Caco-2 (cell line): Measurements from ENCODE around the gene TMEM86A. TPM values are rescaled to one million over a fixed set of nuclear protein-coding genes. Genes with fewer than 3 reads are reported as not detected.

Experiments
- BruUV-seq: library from RNA; stranded (reverse); fragments of 400-500 nt; replicated peaks from 2 replicates; lab custom pipeline; 2021; lab: Mats Ljungman, UMichigan
- CTCF ChIA-PET: fragments of 300-600 bp; sonication (Branson Sonifier 250); formaldehyde crosslinking; loops from one replicate; lab custom pipeline; 2022; ENCODE audit warnings: antibody characterized with exemption; lab: Charles Lee
- POLR2A ChIA-PET: fragments of 300-600 bp; sonication (Branson Sonifier 250); formaldehyde crosslinking; loops from one replicate; lab custom pipeline; 2022; ENCODE audit warnings: antibody characterized with exemption; lab: Charles Lee
- DNase-seq, 2 experiments: peaks; one replicate each; pipeline versions ENCODE4 v3.0.0 to v3.0.0-alpha.2; 2020 to 2022
- H3K27me3 ChIP-seq: replicated peaks from 2 replicates; pipeline ENCODE4 v1.6.0; 2011; ENCODE audit warnings: low read length; ENCODE audit not compliant: control insufficient read depth, insufficient read depth
- H3K36me3 ChIP-seq: 2 replicates; pipeline ENCODE4 v1.5.1; 2011; ENCODE audit warnings: low read length; ENCODE audit not compliant: control insufficient read depth, insufficient read depth
- H3K4me1 ChIP-seq: fragments of 250-450 bp; sonication (Bioruptor Pico); 2 replicates; pipeline ENCODE4 v1.5.1; 2020; ENCODE audit warnings: mild to moderate bottlenecking
- H3K4me3 ChIP-seq: 2 replicates; pipeline ENCODE4 v1.5.1; 2011; ENCODE audit warnings: low read depth, mild to moderate bottlenecking, control low read depth, low read length
- H3K9me3 ChIP-seq: fragments of 250-450 bp; sonication (Bioruptor Pico); 2 replicates; pipeline ENCODE4 v1.5.1; 2020; ENCODE audit warnings: mild to moderate bottlenecking, moderate library complexity
- H3K27ac Mint-ChIP-seq: one replicate; pipeline ENCODE4 v1.8.0; 2022; ENCODE audit warnings: mixed read lengths; ENCODE audit not compliant: unreplicated experiment
- H3K27me3 Mint-ChIP-seq: one replicate; pipeline ENCODE4 v1.8.0; 2022; ENCODE audit warnings: mixed read lengths; ENCODE audit not compliant: insufficient read depth, unreplicated experiment
- H3K36me3 Mint-ChIP-seq: one replicate; pipeline ENCODE4 v1.8.0; 2022; ENCODE audit warnings: mild to moderate bottlenecking, mixed read lengths; ENCODE audit not compliant: insufficient read depth, unreplicated experiment
- H3K4me1 Mint-ChIP-seq: one replicate; pipeline ENCODE4 v1.8.0; 2022; ENCODE audit warnings: low read depth, mixed read lengths; ENCODE audit not compliant: unreplicated experiment
- H3K4me3 Mint-ChIP-seq: one replicate; pipeline ENCODE4 v1.8.0; 2022; ENCODE audit warnings: mild to moderate bottlenecking, moderate library complexity, mixed read lengths; ENCODE audit not compliant: unreplicated experiment
- H3K9me3 Mint-ChIP-seq: one replicate; pipeline ENCODE4 v1.8.0; 2022; ENCODE audit warnings: mixed read lengths; ENCODE audit not compliant: unreplicated experiment
- CTCF ChIP-seq, 2 experiments: fragments of 200-600 bp in 1 of 2; IDR thresholded peaks; 1 replicate in 1 of 2; 2 replicates in 1 of 2; pipeline versions ENCODE4 v1.5.1 to v1.8.0; 2011 to 2022; ENCODE audit warnings: antibody characterized with exemption in 1 of 2, control low read depth in 1 of 2, inconsistent platforms in 1 of 2, low read depth in 1 of 2, low read length in 1 of 2, mild to moderate bottlenecking in 1 of 2, moderate library complexity in 1 of 2; ENCODE audit not compliant: insufficient read depth in 1 of 2, severe bottlenecking in 1 of 2, unreplicated experiment in 1 of 2
- intact Hi-C: fragments of 100-400 bp; cut with micrococcal nuclease; formaldehyde crosslinking; loops from one replicate; pipeline ENCODE4 v1.10.0; 2022; ENCODE audit not compliant: unreplicated experiment
- total RNA-seq: library from RNA; stranded (reverse); gene quantifications from 2 replicates; pipeline ENCODE4 v1.2.3, GENCODE V29; 2022

The TMEM86A gene
- total RNA-seq, 1 experiment from 2014 or later: 0.25 TPM

GRCh38 chr11:18728658-18729057, 30.1 kb downstream of the TMEM86A start:
- Histone ChIP-seq H3K9me3 (no peaks in the 10 kb centered on the region), H3K4me3 (no peak overlapping the region), H3K27me3 (no peaks in the 10 kb centered on the region), H3K4me1 (no peaks in the 10 kb centered on the region), H3K36me3 (no peaks in the 10 kb centered on the region)
- Mint-ChIP-seq H3K27ac (no peak overlapping the region), H3K4me3 (no peak overlapping the region), H3K27me3 (peaks cover 7% of the 10 kb centered on the region), H3K36me3 (no peaks in the 10 kb centered on the region), H3K4me1 (peaks cover 7% of the 10 kb centered on the region), H3K9me3 (no peaks in the 10 kb centered on the region)
- no TSS peak for BruUV-seq
- no peak for TF ChIP-seq CTCF (IDR thresholded peaks at IDR 0.05; ENCODE audit: insufficient read depth in 1 of 2, low read depth in 1 of 2, low read length in 1 of 2, severe bottlenecking in 1 of 2, unreplicated experiment in 1 of 2)
- POLR2A ChIA-PET: no interaction called here
- CTCF ChIA-PET: interaction anchor here (1.4 to 2.1 kb wide), 3 partner anchors 9 to 188 kb away, joined by 4 to 8 read pairs (median 5); no protein-coding TSS in a partner anchor
- intact Hi-C loops: no loop called here
- DNase-seq: no peak

- intact Hi-C loops: no loop called here
- no TSS peak for BruUV-seq
- H3K27me3 Mint-ChIP-seq: peaks cover 7% of the 10 kb centered on the region
- Histone ChIP-seq H3K4me1 (0 out of 2 replicates have a peak, but pooled peaks cover 3% of the 10 kb centered on the region), H3K9me3 (no peaks in the 10 kb centered on the region), H3K27me3 (no peaks in the 10 kb centered on the region), H3K36me3 (no peaks in the 10 kb centered on the region), H3K4me3 (no peak overlapping the region)
- CTCF ChIA-PET: interaction anchor here (0.6 kb wide), 1 partner anchor 1255 kb away, joined by 3 read pairs; no protein-coding TSS in a partner anchor
- H3K36me3 Mint-ChIP-seq: no peaks in the 10 kb centered on the region
- no peak for DNase-seq
- H3K9me3 Mint-ChIP-seq: no peaks in the 10 kb centered on the region
- H3K4me1 Mint-ChIP-seq: peaks cover 12% of the 10 kb centered on the region
- POLR2A ChIA-PET: no interaction called here
- no peak overlapping the region for H3K4me3 Mint-ChIP-seq
- TF ChIP-seq CTCF (IDR thresholded peaks at IDR 0.05; ENCODE audit: insufficient read depth in 1 of 2, low read depth in 1 of 2, low read length in 1 of 2, severe bottlenecking in 1 of 2, unreplicated experiment in 1 of 2): no peak
- no peak overlapping the region for H3K27ac Mint-ChIP-seq
Measured at GRCh38 chr11:18729426-18729825, 30.8 kb downstream of the TMEM86A start.

GRCh38 chr11:18730020-18730419, 31.4 kb downstream of the TMEM86A start:
- H3K27me3 Mint-ChIP-seq: peaks cover 7% of the 10 kb centered on the region
- Histone ChIP-seq H3K36me3 (no peaks in the 10 kb centered on the region), H3K4me1 (0 out of 2 replicates have a peak, but pooled peaks cover 8% of the 10 kb centered on the region), H3K4me3 (no peak overlapping the region), H3K9me3 (no peaks in the 10 kb centered on the region), H3K27me3 (no peaks in the 10 kb centered on the region)
- CTCF ChIA-PET: interaction anchor here (0.6 kb wide), 1 partner anchor 1255 kb away, joined by 3 read pairs; no protein-coding TSS in a partner anchor
- H3K4me3 Mint-ChIP-seq: no peak overlapping the region
- no peak for TF ChIP-seq CTCF (IDR thresholded peaks at IDR 0.05; ENCODE audit: insufficient read depth in 1 of 2, low read depth in 1 of 2, low read length in 1 of 2, severe bottlenecking in 1 of 2, unreplicated experiment in 1 of 2)
- no peaks in the 10 kb centered on the region for H3K9me3 Mint-ChIP-seq
- intact Hi-C loops: loop anchor here (5.0 kb wide), 1 partner anchor 98 kb away; the partner anchor contains the start of gene SPTY2D1
- H3K4me1 Mint-ChIP-seq: peaks cover 18% of the 10 kb centered on the region
- POLR2A ChIA-PET: no interaction called here
- DNase-seq: no peak
- H3K27ac Mint-ChIP-seq: no peak overlapping the region
- H3K36me3 Mint-ChIP-seq: no peaks in the 10 kb centered on the region
- no TSS peak for BruUV-seq
